HG02642 (cell line): Measurements from ENCODE around the gene CEP78.
"Not testable (repeated sequence)": the region's sequence is repeated elsewhere in the genome, so short reads cannot be mapped to it uniquely, and the experiment has no call there.

Experiments
- ATAC-seq: cut with Tn5 transposase; IDR thresholded peaks from one replicate; pipeline ENCODE4 v1.9.1; 2021; ENCODE audit warnings: mild to moderate bottlenecking; ENCODE audit not compliant: unreplicated experiment, poor library complexity

Gene CEP78

GRCh38 chr9:78280982-78281668 is 45.2 kb downstream of the CEP78 start:
- no peak for ATAC-seq

DNA sequence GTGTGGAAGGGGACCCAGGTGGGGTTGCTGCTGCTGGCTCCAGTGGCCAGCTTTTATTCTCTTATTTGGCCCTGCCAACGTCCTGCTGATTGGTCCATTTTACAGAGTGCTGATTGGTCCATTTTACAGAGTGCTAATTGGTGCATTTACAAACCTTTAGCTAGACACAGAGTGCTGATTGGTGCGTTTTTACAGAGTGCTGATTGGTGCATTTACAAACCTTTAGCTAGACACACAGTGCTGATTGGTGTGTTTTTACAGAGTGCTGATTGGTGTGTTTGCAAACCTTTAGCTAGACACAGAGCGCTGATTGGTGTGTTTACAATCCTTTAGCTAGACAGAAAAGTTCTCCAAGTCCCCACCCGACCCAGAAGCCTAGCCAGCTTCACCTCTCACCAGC is 48.3 kb downstream of the CEP78 start:
- not testable (repeated sequence) for ATAC-seq

DNA sequence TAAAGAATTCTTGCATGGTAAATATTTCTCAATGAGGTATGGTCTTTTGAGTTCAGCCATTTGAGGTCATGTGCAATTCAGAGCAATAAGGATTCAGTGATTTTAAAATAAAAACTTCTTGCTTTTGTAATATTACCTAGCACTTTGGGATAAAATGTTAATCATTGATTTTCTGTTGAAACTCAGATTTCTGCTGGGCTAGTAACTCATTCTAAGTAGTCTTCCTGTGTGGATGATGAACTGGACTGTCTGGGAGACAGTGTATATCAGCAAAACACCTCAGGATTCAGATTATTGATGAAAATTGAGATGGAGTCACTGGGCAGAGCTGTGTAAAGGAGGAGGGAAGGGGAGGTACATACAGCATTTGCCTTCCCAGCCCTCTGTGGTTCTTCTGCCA is 50.2 kb downstream of the CEP78 start:
- ATAC-seq, result no peak

DNA sequence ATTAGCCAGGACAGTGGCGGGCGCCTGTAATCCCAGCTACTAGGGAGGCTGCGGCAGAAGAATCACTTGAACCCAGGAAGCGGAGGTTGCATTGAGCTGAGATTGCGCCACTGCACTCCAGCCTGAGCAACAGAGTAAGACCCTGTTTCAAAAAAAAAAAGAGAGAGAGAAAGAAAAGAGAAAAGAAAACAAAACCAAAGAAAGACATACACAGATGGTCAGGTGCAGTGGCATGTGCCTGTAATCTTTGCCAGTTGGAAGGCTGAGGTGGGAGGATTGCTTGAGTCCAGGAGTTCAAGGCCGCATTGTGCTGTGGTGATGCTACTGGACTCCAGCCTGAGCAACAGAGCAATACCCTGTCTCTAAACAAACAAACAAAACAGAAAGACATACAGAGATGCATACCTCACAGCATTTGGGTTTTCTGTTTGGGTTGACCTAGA is 51.1 kb downstream of the CEP78 start:
- ATAC-seq, result no peak

DNA sequence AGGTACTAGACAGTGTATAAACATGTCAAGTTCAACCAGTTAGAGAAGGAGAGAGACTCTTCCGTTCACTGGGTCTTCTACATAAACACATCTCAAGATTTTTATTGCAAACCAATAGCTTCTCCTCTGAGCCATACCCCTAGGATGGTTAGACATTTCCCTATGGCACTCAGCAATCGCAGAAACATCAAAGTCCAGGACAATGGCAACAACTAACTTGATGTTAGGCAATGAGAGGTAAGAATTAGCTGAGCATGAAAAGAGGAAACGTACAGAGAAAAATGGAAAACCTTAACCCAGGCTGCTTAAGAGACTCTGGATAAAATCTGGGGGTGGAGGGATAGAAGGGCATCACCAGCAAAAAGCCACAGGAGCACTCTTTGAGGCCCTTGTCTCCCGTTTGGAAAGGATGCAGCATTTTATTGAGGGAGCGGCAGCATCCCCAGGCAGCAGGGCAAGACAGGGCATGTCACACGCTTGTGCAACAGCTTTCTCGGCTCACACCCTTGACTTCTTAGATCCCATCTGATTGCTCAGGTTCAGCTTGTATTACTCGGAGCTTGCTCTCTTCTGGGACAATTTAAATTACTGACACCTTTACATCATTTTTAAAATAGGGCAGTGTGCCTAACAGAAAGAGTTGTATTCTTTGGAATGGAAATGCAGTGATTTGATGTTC is 52.5 kb downstream of the CEP78 start:
- ATAC-seq, result no peak

GRCh38 chr9:78289474-78289873 is 53.6 kb downstream of the CEP78 start:
- ATAC-seq, result no peak

DNA sequence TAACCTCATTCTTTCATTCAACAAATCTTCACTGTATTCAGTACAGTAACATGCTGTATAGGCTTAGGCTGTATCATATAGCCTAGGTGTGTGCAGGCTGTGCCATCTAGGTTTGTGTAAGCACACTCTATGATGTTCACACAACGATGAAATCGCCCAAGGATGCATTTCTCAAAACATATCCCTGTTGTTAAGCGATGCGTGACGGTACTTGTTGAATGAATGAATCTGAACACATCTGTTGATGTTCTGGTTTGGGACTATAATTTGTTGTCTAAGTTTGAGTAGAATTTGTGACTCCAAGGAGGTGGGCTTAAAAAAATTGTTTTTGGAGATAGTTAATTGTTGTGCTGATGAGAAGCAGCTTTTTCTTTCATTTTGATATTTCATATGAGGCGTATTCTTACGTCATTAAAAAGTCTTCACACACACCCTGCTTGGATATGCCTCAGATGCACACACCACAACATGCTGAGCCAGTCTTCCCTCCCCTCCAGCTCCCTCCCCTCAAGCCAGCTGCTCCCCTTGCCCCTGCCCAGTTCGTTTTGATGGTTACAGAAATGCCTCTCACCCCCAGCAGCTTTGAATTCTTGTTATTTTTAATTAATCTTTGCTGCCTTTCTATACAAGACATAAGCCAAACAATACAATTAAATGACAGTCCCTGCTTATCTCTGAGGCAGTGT is 55.5 kb downstream of the CEP78 start:
- ATAC-seq, result no peak

- ATAC-seq, result no peak
Observed at GRCh38 chr9:78292026-78292425, 56.2 kb downstream of the CEP78 start.

GRCh38 chr9:78292716-78293497 is 57.0 kb downstream of the CEP78 start:
- no peak for ATAC-seq

GRCh38 chr9:78294290-78295176 is 58.7 kb downstream of the CEP78 start:
- no peak for ATAC-seq

- ATAC-seq, result no peak
Observed at GRCh38 chr9:78295177-78295575, 59.3 kb downstream of the CEP78 start.

- no peak for ATAC-seq
Observed at GRCh38 chr9:78295731-78296130, 59.9 kb downstream of the CEP78 start.

- ATAC-seq, result no peak
Observed at GRCh38 chr9:78296201-78296892, 60.5 kb downstream of the CEP78 start.

DNA sequence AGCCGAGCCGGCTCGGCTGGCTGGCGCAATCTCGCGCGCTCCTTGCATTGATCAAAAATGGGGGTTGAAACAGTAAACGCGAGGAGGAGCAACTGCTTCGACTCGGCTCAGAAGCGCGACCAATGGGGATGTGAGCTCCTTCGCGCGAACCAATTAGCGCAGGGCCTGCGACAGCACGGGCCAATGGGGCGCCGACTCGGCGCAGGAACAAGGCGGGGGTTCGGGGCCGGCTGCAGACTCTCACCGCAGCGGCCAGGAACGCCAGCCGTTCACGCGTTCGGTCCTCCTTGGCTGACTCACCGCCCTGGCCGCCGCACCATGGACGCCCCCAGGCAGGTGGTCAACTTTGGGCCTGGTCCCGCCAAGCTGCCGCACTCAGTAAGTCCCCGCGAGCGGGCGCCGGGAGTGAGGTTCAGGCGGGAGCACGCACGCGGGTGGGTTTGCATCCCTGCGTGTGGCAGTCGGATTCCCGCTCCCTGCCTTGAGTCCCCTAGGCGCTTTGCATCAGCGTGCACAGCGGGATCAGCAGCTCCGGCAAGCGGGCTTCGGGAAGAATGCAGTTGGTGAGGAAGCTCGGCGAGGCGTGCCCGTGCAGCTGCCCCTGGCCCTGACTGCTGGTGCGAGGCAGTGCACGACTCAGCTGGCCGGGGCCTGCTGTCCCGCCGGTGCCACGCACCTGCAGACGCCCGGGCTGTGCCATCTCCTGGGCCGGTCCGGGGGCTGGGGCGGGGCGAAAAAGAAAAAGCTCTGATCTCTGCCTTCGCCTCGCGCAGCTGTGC is 61.2 kb downstream of the CEP78 start, which contains the start of gene PSAT1:
TSS of gene PSAT1 (plus strand) at position 233 of the 779 bp plus-strand sequence. CDS start at position 319, 86 bp downstream.
- peak; percentile 99 for ATAC-seq

DNA sequence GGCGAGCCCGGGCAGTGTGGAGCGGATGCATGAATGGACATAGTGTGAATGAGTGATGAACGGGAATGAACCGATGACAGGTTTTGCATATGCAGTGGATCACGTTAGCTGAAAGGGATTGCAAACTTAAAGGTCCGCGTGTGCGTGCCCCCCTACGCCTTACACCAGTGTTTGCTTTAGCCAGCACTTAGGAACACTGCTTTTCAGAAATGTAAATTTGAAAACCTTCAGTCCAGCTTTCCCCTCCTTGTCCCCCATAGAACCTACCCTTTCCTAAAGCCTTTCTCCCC is 61.7 kb downstream of the CEP78 start:
- ATAC-seq, result no peak

- ATAC-seq, result no peak
Observed at GRCh38 chr9:78298046-78298765, 62.3 kb downstream of the CEP78 start.

- ATAC-seq, result no peak
Observed at GRCh38 chr9:78300209-78300608, 64.3 kb downstream of the CEP78 start.

- no peak for ATAC-seq
Observed at GRCh38 chr9:78301466-78301865, 65.6 kb downstream of the CEP78 start.
